IMR-90 (cell line): Measurements from ENCODE around the gene C12orf57. TPM values are rescaled to one million over a fixed set of nuclear protein-coding genes. Genes with fewer than 3 reads are reported as not detected.

Experiments used
- ATAC-seq: fragments of 200-7000 bp; cut with Tn5 transposase; 2 replicates; pipeline ENCODE4 v1.9.1; 2020; ENCODE audit warnings: low read depth, mild to moderate bottlenecking, moderate library complexity
- BruUV-seq: library from RNA; stranded (reverse); fragments of 400-500 nt; replicated peaks from 2 replicates; lab custom pipeline; 2021; lab: Mats Ljungman, UMichigan
- CTCF ChIA-PET: fragments of 300-600 bp; formaldehyde crosslinking; extraction: SDS; loops from one replicate; lab custom pipeline; 2021; ENCODE audit warnings: antibody characterized with exemption; lab: Yijun Ruan, JAX
- POLR2A ChIA-PET: fragments of 300-600 bp; sonication (Branson Sonifier 250); formaldehyde crosslinking; loops from one replicate; lab custom pipeline; 2022; ENCODE audit warnings: antibody characterized with exemption; ENCODE audit not compliant: unreplicated experiment; lab: Charles Lee
- DNase-seq: peaks from one replicate; pipeline ENCODE4 v3.0.0; 2013
- H2AFZ ChIP-seq: replicated peaks from 2 replicates; pipeline ENCODE3; 2013; ENCODE audit warnings: low read length, mild to moderate bottlenecking; ENCODE audit not compliant: poor library complexity
- H2AK5ac ChIP-seq: 2 replicates; pipeline ENCODE4 v1.6.1; 2013; ENCODE audit warnings: low read depth, low read length, inconsistent platforms
- H2AK9ac ChIP-seq: replicated peaks from 2 replicates; pipeline ENCODE3; 2013; ENCODE audit warnings: mild to moderate bottlenecking, low read depth, low read length, moderate library complexity; ENCODE audit not compliant: poor library complexity
- H2BK120ac ChIP-seq: 2 replicates; pipeline ENCODE4 v1.6.1; 2013; ENCODE audit warnings: low read depth, low read length, inconsistent platforms
- H2BK15ac ChIP-seq: 3 replicates; pipeline ENCODE4 v1.6.1; 2013; ENCODE audit warnings: low read depth, low read length, inconsistent platforms
- H2BK20ac ChIP-seq: 2 replicates; pipeline ENCODE4 v1.6.1; 2013; ENCODE audit warnings: low read depth, mild to moderate bottlenecking, inconsistent platforms, low read length, moderate library complexity
- H2BK5ac ChIP-seq: 2 replicates; pipeline ENCODE4 v1.6.1; 2013; ENCODE audit warnings: mild to moderate bottlenecking, low read depth, low read length, inconsistent platforms; ENCODE audit not compliant: poor library complexity, severe bottlenecking
- H3K14ac ChIP-seq: replicated peaks from 2 replicates; pipeline ENCODE4 v1.6.1; 2013; ENCODE audit warnings: low read depth, low read length, inconsistent platforms
- H3K18ac ChIP-seq: 2 replicates; pipeline ENCODE4 v1.6.1; 2013; ENCODE audit warnings: low read depth, low read length, control low read depth
- H3K23ac ChIP-seq: 2 replicates; pipeline ENCODE4 v1.6.1; 2013; ENCODE audit warnings: low read depth, low read length, inconsistent platforms
- H3K27ac ChIP-seq: 2 replicates; pipeline ENCODE4 v1.5.1; 2013; ENCODE audit warnings: mild to moderate bottlenecking, control low read depth, low read length; ENCODE audit not compliant: insufficient read depth
- H3K27me3 ChIP-seq: 2 replicates; pipeline ENCODE4 v1.6.1; 2013; ENCODE audit warnings: low read length; ENCODE audit not compliant: control insufficient read depth, insufficient read depth
- H3K36me3 ChIP-seq: 2 replicates; pipeline ENCODE4 v1.6.1; 2013; ENCODE audit warnings: low read length, mixed read lengths; ENCODE audit not compliant: control insufficient read depth, insufficient read depth
- H3K4ac ChIP-seq: 2 replicates; pipeline ENCODE4 v1.6.1; 2013; ENCODE audit warnings: low read depth, low read length, inconsistent platforms
- H3K4me1 ChIP-seq: 2 replicates; pipeline ENCODE4 v1.6.1; 2013; ENCODE audit warnings: low read length, mixed read lengths; ENCODE audit not compliant: control insufficient read depth, insufficient read depth
- H3K4me2 ChIP-seq: 2 replicates; pipeline ENCODE4 v1.6.1; 2013; ENCODE audit warnings: low read depth, mild to moderate bottlenecking, control low read depth, low read length, moderate library complexity
- H3K4me3 ChIP-seq: 2 replicates; pipeline ENCODE4 v1.5.1; 2013; ENCODE audit warnings: low read depth, mild to moderate bottlenecking, control low read depth, low read length, moderate library complexity; ENCODE audit not compliant: insufficient read depth
- H3K56ac ChIP-seq: 2 replicates; pipeline ENCODE4 v1.6.1; 2013; ENCODE audit warnings: low read length, inconsistent platforms; ENCODE audit not compliant: insufficient read depth; ENCODE audit errors: extremely low read depth
- H3K79me1 ChIP-seq, 2 experiments: 2 replicates each; pipeline ENCODE4 v1.6.1; 2013; ENCODE audit warnings: low read length in 2 of 2, inconsistent platforms in 1 of 2, low read depth in 1 of 2
- H3K9ac ChIP-seq: 2 replicates; pipeline ENCODE4 v1.6.1; 2013; ENCODE audit warnings: low read depth, low read length, control low read depth
- H3K9me1 ChIP-seq: 2 replicates; pipeline ENCODE4 v1.6.1; 2013; ENCODE audit warnings: low read length, inconsistent platforms; ENCODE audit not compliant: insufficient read depth
- H3K9me3 ChIP-seq: 2 replicates; pipeline ENCODE4 v1.6.1; 2013; ENCODE audit warnings: low read length; ENCODE audit not compliant: control insufficient read depth, insufficient read depth
- H4K20me1 ChIP-seq: 2 replicates; pipeline ENCODE4 v1.6.1; 2013; ENCODE audit warnings: low read length, inconsistent platforms; ENCODE audit not compliant: insufficient read depth
- H4K5ac ChIP-seq: 2 replicates; pipeline ENCODE4 v1.6.1; 2013; ENCODE audit warnings: mild to moderate bottlenecking, low read depth, low read length, control low read depth
- H4K8ac ChIP-seq, 2 experiments: 2 replicates each; pipeline ENCODE4 v1.6.1; 2013; ENCODE audit warnings: low read depth in 2 of 2, low read length in 2 of 2, control low read depth in 1 of 2, inconsistent platforms in 1 of 2
- H4K91ac ChIP-seq: 2 replicates; pipeline ENCODE4 v1.6.1; 2013; ENCODE audit warnings: low read depth, low read length, inconsistent platforms; ENCODE audit not compliant: insufficient read depth
- BHLHE40 ChIP-seq: fragments of 150-350 bp; IDR thresholded peaks from 2 replicates; pipeline ENCODE4 v1.6.1; 2016; ENCODE audit warnings: mild to moderate bottlenecking, low read depth, low read length
- CEBPB ChIP-seq: IDR thresholded peaks from 2 replicates; pipeline ENCODE4 v1.6.1; 2012; ENCODE audit warnings: low read depth, low read length, improper control_type of control experiment
- CHD1 ChIP-seq: IDR thresholded peaks from 2 replicates; pipeline ENCODE4 v1.6.1; 2012; ENCODE audit warnings: low read depth, low read length, improper control_type of control experiment
- FOS ChIP-seq: fragments of 150-350 bp; IDR thresholded peaks from 2 replicates; pipeline ENCODE4 v1.6.1; 2016; ENCODE audit warnings: low read depth, low read length
- MXI1 ChIP-seq: IDR thresholded peaks from 2 replicates; pipeline ENCODE4 v1.6.1; 2012; ENCODE audit warnings: low read depth, mild to moderate bottlenecking, low read length, moderate library complexity, borderline replicate concordance
- NFE2L2 ChIP-seq: fragments of 150-350 bp; IDR thresholded peaks from 2 replicates; pipeline ENCODE4 v1.6.1; 2016; ENCODE audit warnings: low read depth, mild to moderate bottlenecking, low read length
- POLR2A ChIP-seq: IDR thresholded peaks from 2 replicates; pipeline ENCODE4 v1.6.1; 2012; ENCODE audit warnings: mild to moderate bottlenecking, low read depth, low read length
- RAD21 ChIP-seq: IDR thresholded peaks from 2 replicates; pipeline ENCODE4 v1.6.1; 2012; ENCODE audit warnings: low read length, improper control_type of control experiment
- RCOR1 ChIP-seq: IDR thresholded peaks from 2 replicates; pipeline ENCODE4 v1.6.1; 2012; ENCODE audit warnings: mild to moderate bottlenecking, low read length, improper control_type of control experiment; ENCODE audit not compliant: insufficient replicate concordance
- RFX5 ChIP-seq: IDR thresholded peaks from 2 replicates; pipeline ENCODE4 v1.8.0; 2012; ENCODE audit warnings: low read depth, mild to moderate bottlenecking, low read length, moderate library complexity
- SMC3 ChIP-seq: fragments of 150-350 bp; IDR thresholded peaks from 2 replicates; pipeline ENCODE4 v1.6.1; 2016; ENCODE audit warnings: low read depth, mild to moderate bottlenecking, antibody characterized with exemption, low read length, moderate library complexity
- USF2 ChIP-seq: fragments of 150-350 bp; IDR thresholded peaks from 2 replicates; pipeline ENCODE4 v1.6.1; 2017; ENCODE audit warnings: mild to moderate bottlenecking, antibody characterized with exemption, low read length, low read depth
- WGBS, 2 experiments: methylation state at CpG; one replicate each; pipeline versions ENCODE4 v1.1.5 to v1.1.7; 2013; ENCODE audit warnings: missing lambda C conversion rate in 2 of 2; ENCODE audit not compliant: insufficient read length in 1 of 2; ENCODE audit errors: extremely low coverage in 2 of 2; 5-methylcytosine and 5-hydroxymethylcytosine counted together
- dilution Hi-C: fragments of 300-500 bp; cut with HindIII; formaldehyde crosslinking; loops from one replicate; pipeline ENCODE4 v1.14.3; 2018; ENCODE audit warnings: low sequenced_read_pairs; ENCODE audit not compliant: unreplicated experiment
- in situ Hi-C: fragments of 300-500 bp; cut with MboI; formaldehyde crosslinking; loops from 3 replicates; pipeline ENCODE4 v1.14.3; 2019; ENCODE audit warnings: low sequenced_read_pairs, inconsistent platforms, mixed read lengths
- intact Hi-C: fragments of 100-400 bp; cut with micrococcal nuclease; formaldehyde crosslinking; loops from 2 replicates; pipeline ENCODE4 v1.10.0; 2022
- polyA plus RNA-seq, 3 experiments: library from polyadenylated mRNA; depleted of rRNA; stranded (reverse); fragments of >200 nt; gene quantifications; 2 replicates each; pipeline ENCODE4 v1.2.3, GENCODE V29; 2012; ENCODE audit warnings: low replicate concordance in 1 of 3
- total RNA-seq: library from RNA; depleted of rRNA; stranded (reverse); fragments of >200 nt; gene quantifications from 2 replicates; pipeline ENCODE4 v1.2.3, GENCODE V29; 2012
- TF ChIP-seq, protein P1 (sequence below): conservative IDR thresholded peaks from 2 replicates; pipeline ENCODE4 v1.5.1; 2012; ENCODE audit warnings: mild to moderate bottlenecking, low read depth, low read length, improper control_type of control experiment

The C12orf57 gene
- total and polyA plus RNA-seq, 2 of the 4 experiments (the other 2 are of a cell fraction): 238 to 530 TPM

DNA sequence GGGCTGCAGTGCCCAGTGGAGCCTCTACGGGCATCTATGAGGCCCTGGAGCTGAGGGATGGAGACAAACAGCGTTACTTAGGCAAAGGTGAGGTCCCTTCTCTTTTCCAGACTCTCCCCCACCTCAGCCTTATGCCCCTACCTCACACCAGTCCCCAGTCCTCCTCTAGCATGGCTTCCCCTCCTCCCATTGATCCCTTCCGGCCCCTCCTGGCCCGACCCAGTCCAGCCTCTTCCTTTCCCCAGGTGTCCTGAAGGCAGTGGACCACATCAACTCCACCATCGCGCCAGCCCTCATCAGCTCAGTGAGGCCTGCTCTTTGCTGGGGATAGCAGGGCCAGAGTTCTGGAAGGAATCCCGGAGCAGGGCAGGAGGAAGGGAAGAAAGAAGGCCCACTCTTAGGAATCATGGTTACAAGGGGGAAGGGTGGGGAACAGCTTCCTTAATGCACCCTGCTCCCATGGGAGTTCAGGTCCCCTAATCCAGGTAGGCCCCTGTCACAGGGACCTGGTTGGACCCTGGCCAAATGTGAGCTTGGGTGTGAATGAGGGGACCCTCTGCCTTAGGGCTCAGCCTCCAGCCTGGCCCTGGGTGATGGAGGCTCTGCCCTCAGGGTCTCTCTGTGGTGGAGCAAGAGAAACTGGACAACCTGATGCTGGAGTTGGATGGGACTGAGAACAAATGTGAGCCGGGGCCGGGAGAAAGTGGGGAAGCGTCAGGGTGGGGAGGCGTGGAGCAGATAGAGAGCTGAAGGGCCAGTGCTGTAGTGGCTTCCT lies 27.2 kb upstream of the C12orf57 start:
- peak overlapping the region in 1 of 2 experiments; percentile 53; a peak in 2 of 4 replicates for H4K8ac ChIP-seq
- ATAC-seq (no peak), DNase-seq (no peak)
- H4K20me1 ChIP-seq: 0 out of 2 replicates have a peak, but pooled peaks cover 6% of the 10 kb centered on the region
- in situ Hi-C loops (no loop called here), dilution Hi-C loops (no loop called here), intact Hi-C loops (no loop called here)
- no peaks in the 10 kb centered on the region for H3K9me3 ChIP-seq
- WGBS, 2 experiments: 92% methylated on average over 6 of the region's 11 CpGs; no CpG with 5 or more reads in 1 of the 2 experiments
- H3K4me1 ChIP-seq: peaks cover 23% of the 10 kb centered on the region
- peaks cover 8% of the 10 kb centered on the region; the same call in 1 of the 2 replicates for H3K9me1 ChIP-seq
- ChIA-PET CTCF (no interaction called here), POLR2A (no interaction called here)
- 0 out of 2 replicates have a peak overlapping the region, but pooled peaks have one; percentile 23 for H3K9ac ChIP-seq
- peak overlapping the region; percentile 96; the same call in 1 of the 2 replicates for H3K4me2 ChIP-seq
- 0 out of 2 replicates have a peak overlapping the region, but pooled peaks have one; percentile 39 for H3K4ac ChIP-seq
- no peak overlapping the region for H3K18ac ChIP-seq
- H3K23ac ChIP-seq: no peak overlapping the region
- peak overlapping the region; percentile 23 for H2BK5ac ChIP-seq
- no peak overlapping the region for H4K5ac ChIP-seq
- no peak for TF ChIP-seq POLR2A
- TF ChIP-seq RCOR1: no peak
- TF ChIP-seq USF2: no peak
- no peak for TF ChIP-seq FOS
- TF ChIP-seq SMC3: no peak
- TF ChIP-seq NFE2L2: no peak
- TF ChIP-seq RFX5: no peak
- no peak for TF ChIP-seq BHLHE40
- TF ChIP-seq CEBPB: no peak
- TF ChIP-seq MXI1: no peak
- no peak for TF ChIP-seq RAD21
- TF ChIP-seq CHD1: no peak
- TF ChIP-seq, protein P1, sequence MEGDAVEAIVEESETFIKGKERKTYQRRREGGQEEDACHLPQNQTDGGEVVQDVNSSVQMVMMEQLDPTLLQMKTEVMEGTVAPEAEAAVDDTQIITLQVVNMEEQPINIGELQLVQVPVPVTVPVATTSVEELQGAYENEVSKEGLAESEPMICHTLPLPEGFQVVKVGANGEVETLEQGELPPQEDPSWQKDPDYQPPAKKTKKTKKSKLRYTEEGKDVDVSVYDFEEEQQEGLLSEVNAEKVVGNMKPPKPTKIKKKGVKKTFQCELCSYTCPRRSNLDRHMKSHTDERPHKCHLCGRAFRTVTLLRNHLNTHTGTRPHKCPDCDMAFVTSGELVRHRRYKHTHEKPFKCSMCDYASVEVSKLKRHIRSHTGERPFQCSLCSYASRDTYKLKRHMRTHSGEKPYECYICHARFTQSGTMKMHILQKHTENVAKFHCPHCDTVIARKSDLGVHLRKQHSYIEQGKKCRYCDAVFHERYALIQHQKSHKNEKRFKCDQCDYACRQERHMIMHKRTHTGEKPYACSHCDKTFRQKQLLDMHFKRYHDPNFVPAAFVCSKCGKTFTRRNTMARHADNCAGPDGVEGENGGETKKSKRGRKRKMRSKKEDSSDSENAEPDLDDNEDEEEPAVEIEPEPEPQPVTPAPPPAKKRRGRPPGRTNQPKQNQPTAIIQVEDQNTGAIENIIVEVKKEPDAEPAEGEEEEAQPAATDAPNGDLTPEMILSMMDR: no peak
- peaks cover 34% of the 10 kb centered on the region for H3K36me3 ChIP-seq
- H3K56ac ChIP-seq: no peak overlapping the region
- no peaks in the 10 kb centered on the region for H3K27me3 ChIP-seq
- H2AFZ ChIP-seq: no peak overlapping the region
- H3K27ac ChIP-seq: no peak overlapping the region
- no peak overlapping the region for H4K91ac ChIP-seq
- H2BK120ac ChIP-seq: no peak overlapping the region
- peaks cover 37 to 41% of the 10 kb centered on the region in 2 experiments for H3K79me1 ChIP-seq
- BruUV-seq: no TSS peak
- peak overlapping the region; percentile 86 for H2AK9ac ChIP-seq
- H2BK15ac ChIP-seq: no peak overlapping the region; the same call in 2 of the 3 replicates
- H2AK5ac ChIP-seq: peak overlapping the region; percentile 65
- H2BK20ac ChIP-seq: 0 out of 2 replicates have a peak overlapping the region, but pooled peaks have one; percentile 8
- no peak overlapping the region; the same call in 1 of the 2 replicates for H3K14ac ChIP-seq
- H3K4me3 ChIP-seq: no peak overlapping the region
